Loucy (cell line): ENCODE results near the gene GPR146.

Experiments used
- H2AFZ ChIP-seq: fragments of 200-600 bp; sonication (generic); 2 replicates; pipeline ENCODE4 v1.6.0; 2016; ENCODE audit warnings: antibody characterized with exemption, mild to moderate bottlenecking, low read length, moderate library complexity
- H3F3A ChIP-seq: fragments of 200-600 bp; 2 replicates; pipeline ENCODE4 v1.6.0; 2016; ENCODE audit warnings: antibody characterized with exemption, low read depth, mild to moderate bottlenecking
- H3K27me3 ChIP-seq: fragments of 200-600 bp; sonication (generic); 2 replicates; pipeline ENCODE4 v1.6.1; 2014; ENCODE audit warnings: low read length, mild to moderate bottlenecking; ENCODE audit not compliant: insufficient read depth, poor library complexity, severe bottlenecking
- H3K36me3 ChIP-seq: fragments of 200-600 bp; sonication (generic); 2 replicates; pipeline ENCODE4 v1.6.1; 2016; ENCODE audit warnings: low read length; ENCODE audit not compliant: insufficient read depth
- H3K4me1 ChIP-seq: fragments of 200-600 bp; sonication (generic); 2 replicates; pipeline ENCODE4 v1.5.1; 2014; ENCODE audit warnings: low read length, mild to moderate bottlenecking; ENCODE audit not compliant: insufficient read depth, poor library complexity, severe bottlenecking
- H3K4me2 ChIP-seq: fragments of 200-600 bp; sonication (generic); 2 replicates; pipeline ENCODE4 v1.6.0; 2014; ENCODE audit warnings: antibody characterized with exemption, low read length, low read depth, mild to moderate bottlenecking; ENCODE audit not compliant: poor library complexity, severe bottlenecking
- H3K4me3 ChIP-seq: fragments of 200-600 bp; sonication (generic); 2 replicates; pipeline ENCODE4 v1.5.1; 2014; ENCODE audit warnings: low read length, mild to moderate bottlenecking, mixed read lengths; ENCODE audit not compliant: poor library complexity, severe bottlenecking
- H3K79me2 ChIP-seq: fragments of 200-600 bp; sonication (generic); 2 replicates; pipeline ENCODE4 v1.6.1; 2014; ENCODE audit warnings: low read length; ENCODE audit not compliant: insufficient read depth
- H3K9ac ChIP-seq: fragments of 200-600 bp; sonication (generic); 2 replicates; pipeline ENCODE4 v1.6.0; 2014; ENCODE audit warnings: mild to moderate bottlenecking, low read depth, low read length, moderate library complexity; ENCODE audit not compliant: poor library complexity, severe bottlenecking
- H3K9me2 ChIP-seq: fragments of 200-600 bp; sonication (generic); replicated peaks from 2 replicates; pipeline ENCODE4 v1.6.1; 2016; ENCODE audit warnings: low read depth, low read length, mixed read lengths
- H3K9me3 ChIP-seq: fragments of 200-600 bp; sonication (generic); 2 replicates; pipeline ENCODE4 v1.6.1; 2014; ENCODE audit warnings: mild to moderate bottlenecking, antibody characterized with exemption, low read length, low read depth; ENCODE audit not compliant: insufficient read depth
- H4K20me1 ChIP-seq: fragments of 200-600 bp; sonication (generic); 2 replicates; pipeline ENCODE4 v1.6.0; 2014; ENCODE audit warnings: antibody characterized with exemption, low read length, mild to moderate bottlenecking; ENCODE audit not compliant: insufficient read depth, poor library complexity, severe bottlenecking
- CTCF ChIP-seq: fragments of 200-600 bp; sonication (generic); conservative IDR thresholded peaks from 2 replicates; pipeline ENCODE4 v1.5.1; 2014; ENCODE audit warnings: mild to moderate bottlenecking, antibody characterized with exemption, low read length
- EZH2phosphoT487 ChIP-seq: fragments of 200-600 bp; IDR thresholded peaks from 2 replicates; pipeline ENCODE4 v1.6.1; 2018; ENCODE audit warnings: antibody characterized with exemption, mild to moderate bottlenecking, moderate library complexity, borderline replicate concordance

GPR146 gene

GRCh38 chr7:1104516-1105179, 60.3 kb downstream of the GPR146 start:
- peak overlapping the region; percentile 25 for H3K4me2 ChIP-seq
- peak overlapping the region; percentile 7 for H3K9ac ChIP-seq
- no peak overlapping the region for H3K4me3 ChIP-seq
- no peaks in the 10 kb centered on the region for H3K9me3 ChIP-seq
- no peaks in the 10 kb centered on the region for H3K79me2 ChIP-seq
- H3F3A ChIP-seq = no peaks in the 10 kb centered on the region
- peaks cover 19% of the 10 kb centered on the region for H3K4me1 ChIP-seq
- H3K27me3 ChIP-seq = no peaks in the 10 kb centered on the region
- no peaks in the 10 kb centered on the region for H3K9me2 ChIP-seq
- H4K20me1 ChIP-seq = no peaks in the 10 kb centered on the region
- H3K36me3 ChIP-seq = no peaks in the 10 kb centered on the region
- H2AFZ ChIP-seq = no peak overlapping the region
- TF ChIP-seq EZH2phosphoT487 (no peak), CTCF (no peak)

- no peak overlapping the region for H2AFZ ChIP-seq
Observed at GRCh38 chr7:1105189-1105588, 60.8 kb downstream of the GPR146 start.

GRCh38 chr7:1106063-1106792, 61.9 kb downstream of the GPR146 start:
- TF ChIP-seq EZH2phosphoT487 (no peak), CTCF (no peak)
- Histone ChIP-seq H3K4me2 (no peak overlapping the region), H3K4me3 (no peak overlapping the region), H3K36me3 (no peaks in the 10 kb centered on the region), H4K20me1 (no peaks in the 10 kb centered on the region), H3K9me2 (no peaks in the 10 kb centered on the region), H3F3A (no peaks in the 10 kb centered on the region), H3K9ac (no peak overlapping the region), H3K27me3 (no peaks in the 10 kb centered on the region), H3K79me2 (no peaks in the 10 kb centered on the region), H3K4me1 (peaks cover 19% of the 10 kb centered on the region), H2AFZ (no peak overlapping the region), H3K9me3 (no peaks in the 10 kb centered on the region)

More at GRCh38 chr7:1105189-1105588, 60.8 kb downstream of the GPR146 start:
- Histone ChIP-seq H3K27me3 (no peaks in the 10 kb centered on the region), H3K4me3 (no peak overlapping the region), H3K36me3 (no peaks in the 10 kb centered on the region), H3F3A (no peaks in the 10 kb centered on the region), H3K4me2 (peak overlapping the region; percentile 25), H4K20me1 (no peaks in the 10 kb centered on the region), H3K9me2 (no peaks in the 10 kb centered on the region), H3K4me1 (peaks cover 19% of the 10 kb centered on the region), H3K9me3 (no peaks in the 10 kb centered on the region), H3K79me2 (no peaks in the 10 kb centered on the region), H3K9ac (peak overlapping the region; percentile 7)
- TF ChIP-seq CTCF = no peak
